A673 (cell line): ENCODE data around the gene TNFAIP8L1. TPM values are rescaled to one million over a fixed set of nuclear protein-coding genes. Genes with fewer than 3 reads are reported as not detected.

Source experiments
- BruUV-seq: library from RNA; stranded (reverse); fragments of 400-500 nt; replicated peaks from 2 replicates; lab custom pipeline; 2021; lab: Mats Ljungman, UMichigan
- CTCF ChIA-PET: fragments of 300-600 bp; sonication (Branson Sonifier 250); formaldehyde crosslinking; loops from one replicate; lab custom pipeline; 2022; ENCODE audit warnings: antibody characterized with exemption; lab: Charles Lee
- POLR2A ChIA-PET: fragments of 300-600 bp; sonication (Branson Sonifier 250); formaldehyde crosslinking; loops from one replicate; lab custom pipeline; 2022; ENCODE audit warnings: antibody characterized with exemption; ENCODE audit not compliant: low non-redundant PET; lab: Charles Lee
- DNase-seq: peaks from one replicate; pipeline ENCODE4 v3.0.0-alpha.2; 2015; ENCODE audit warnings: low spot score
- H3K27ac ChIP-seq: fragments of 200-600 bp; sonication (generic); 2 replicates; pipeline ENCODE4 v1.5.1; 2016; ENCODE audit warnings: mixed run types, low read depth, mild to moderate bottlenecking, mixed read lengths, antibody characterized with exemption, low read length; ENCODE audit not compliant: poor library complexity, severe bottlenecking
- H3K27me3 ChIP-seq: fragments of 200-600 bp; sonication (generic); replicated peaks from 2 replicates; pipeline ENCODE4 v1.6.1; 2017; ENCODE audit warnings: mixed run types, low read depth, mild to moderate bottlenecking, mixed read lengths, antibody characterized with exemption, low read length; ENCODE audit not compliant: insufficient read depth, poor library complexity
- H3K36me3 ChIP-seq: fragments of 200-600 bp; sonication (generic); 2 replicates; pipeline ENCODE4 v1.6.1; 2016; ENCODE audit warnings: mixed run types, mild to moderate bottlenecking, mixed read lengths, antibody characterized with exemption, low read length; ENCODE audit not compliant: insufficient read depth, poor library complexity, severe bottlenecking
- H3K4me1 ChIP-seq: fragments of 200-600 bp; sonication (generic); 2 replicates; pipeline ENCODE4 v1.6.1; 2017; ENCODE audit warnings: mixed run types, mild to moderate bottlenecking, mixed read lengths, antibody characterized with exemption, low read length; ENCODE audit not compliant: insufficient read depth, poor library complexity, severe bottlenecking
- H3K4me3 ChIP-seq: fragments of 200-600 bp; sonication (generic); 2 replicates; pipeline ENCODE4 v1.5.1; 2016; ENCODE audit warnings: low read depth, mixed run types, mild to moderate bottlenecking, mixed read lengths, low read length; ENCODE audit not compliant: poor library complexity, severe bottlenecking
- H3K9me3 ChIP-seq: fragments of 200-600 bp; sonication (generic); 2 replicates; pipeline ENCODE4 v1.6.1; 2016; ENCODE audit warnings: mixed run types, low read depth, mild to moderate bottlenecking, mixed read lengths, antibody characterized with exemption, low read length; ENCODE audit not compliant: poor library complexity, severe bottlenecking
- EZH2 ChIP-seq: fragments of 200-600 bp; sonication (generic); IDR thresholded peaks from 2 replicates; pipeline ENCODE4 v1.6.1; 2017; ENCODE audit warnings: borderline replicate concordance, low read depth, mild to moderate bottlenecking, mixed read lengths, antibody characterized with exemption, low read length; ENCODE audit not compliant: poor library complexity, severe bottlenecking
- intact Hi-C: fragments of 100-400 bp; cut with micrococcal nuclease; formaldehyde crosslinking; loops from one replicate; pipeline ENCODE4 v1.10.0; 2022; ENCODE audit not compliant: unreplicated experiment
- total RNA-seq: library from RNA; stranded (reverse); gene quantifications from 2 replicates; pipeline ENCODE4 v1.2.3, GENCODE V29; 2021
- TF ChIP-seq, protein P1 (sequence below): fragments of 300-800, 200-600 bp; sonication (generic); conservative IDR thresholded peaks from 2 replicates; pipeline ENCODE4 v1.5.1; 2017; ENCODE audit warnings: low read depth, mild to moderate bottlenecking, antibody characterized with exemption, low read length, moderate library complexity, mixed read lengths

The TNFAIP8L1 gene
- total RNA-seq, 1 experiment from 2014 or later, result 24.7 TPM

GRCh38 chr19:4640247-4641000 is 1.1 kb downstream of the TNFAIP8L1 start:
- Histone ChIP-seq H3K36me3 (no peaks in the 10 kb centered on the region), H3K27ac (peak overlapping the region; percentile 80), H3K4me3 (peak overlapping the region; percentile 89), H3K9me3 (no peaks in the 10 kb centered on the region), H3K4me1 (peaks cover 21% of the 10 kb centered on the region), H3K27me3 (no peaks in the 10 kb centered on the region)
- TF ChIP-seq, protein P1, sequence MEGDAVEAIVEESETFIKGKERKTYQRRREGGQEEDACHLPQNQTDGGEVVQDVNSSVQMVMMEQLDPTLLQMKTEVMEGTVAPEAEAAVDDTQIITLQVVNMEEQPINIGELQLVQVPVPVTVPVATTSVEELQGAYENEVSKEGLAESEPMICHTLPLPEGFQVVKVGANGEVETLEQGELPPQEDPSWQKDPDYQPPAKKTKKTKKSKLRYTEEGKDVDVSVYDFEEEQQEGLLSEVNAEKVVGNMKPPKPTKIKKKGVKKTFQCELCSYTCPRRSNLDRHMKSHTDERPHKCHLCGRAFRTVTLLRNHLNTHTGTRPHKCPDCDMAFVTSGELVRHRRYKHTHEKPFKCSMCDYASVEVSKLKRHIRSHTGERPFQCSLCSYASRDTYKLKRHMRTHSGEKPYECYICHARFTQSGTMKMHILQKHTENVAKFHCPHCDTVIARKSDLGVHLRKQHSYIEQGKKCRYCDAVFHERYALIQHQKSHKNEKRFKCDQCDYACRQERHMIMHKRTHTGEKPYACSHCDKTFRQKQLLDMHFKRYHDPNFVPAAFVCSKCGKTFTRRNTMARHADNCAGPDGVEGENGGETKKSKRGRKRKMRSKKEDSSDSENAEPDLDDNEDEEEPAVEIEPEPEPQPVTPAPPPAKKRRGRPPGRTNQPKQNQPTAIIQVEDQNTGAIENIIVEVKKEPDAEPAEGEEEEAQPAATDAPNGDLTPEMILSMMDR, result no peak
- TF ChIP-seq EZH2, result no peak
- no TSS peak for BruUV-seq
- ChIA-PET CTCF (no interaction called here), POLR2A (interaction anchor here (0.6 kb wide), 1 partner anchor 132 kb away, joined by 13 read pairs; no protein-coding TSS in a partner anchor)
- no peak for DNase-seq
- intact Hi-C loops, result no loop called here

DNA sequence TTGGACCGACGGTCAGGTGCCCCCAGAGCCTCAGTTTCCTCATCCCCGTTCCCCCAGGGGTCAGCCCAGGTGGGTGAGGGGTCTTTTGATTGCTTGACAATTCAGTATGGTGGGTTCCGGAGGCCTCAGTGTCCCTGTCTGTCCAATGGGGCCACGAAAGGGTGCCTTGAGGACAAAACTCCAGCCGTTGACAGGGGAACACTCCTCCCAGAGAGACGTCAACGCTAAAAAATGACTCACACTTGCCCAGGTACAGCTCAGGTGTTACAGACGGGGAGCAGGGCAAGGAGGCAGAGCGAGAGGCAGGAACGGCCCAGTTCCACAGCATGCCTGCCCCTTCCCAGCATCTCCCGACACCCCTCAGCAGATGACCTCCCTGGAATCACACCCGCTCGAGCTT is 1.8 kb downstream of the TNFAIP8L1 start:
- TF ChIP-seq, protein P1, result no peak
- TF ChIP-seq EZH2, result no peak
- intact Hi-C loops, result no loop called here
- Histone ChIP-seq H3K27ac (peak overlapping the region; percentile 80), H3K4me3 (peak overlapping the region; percentile 89), H3K9me3 (no peaks in the 10 kb centered on the region), H3K36me3 (no peaks in the 10 kb centered on the region), H3K27me3 (no peaks in the 10 kb centered on the region), H3K4me1 (peaks cover 16% of the 10 kb centered on the region)
- DNase-seq, result no peak
- ChIA-PET POLR2A (no interaction called here), CTCF (no interaction called here)
- no TSS peak for BruUV-seq

DNA sequence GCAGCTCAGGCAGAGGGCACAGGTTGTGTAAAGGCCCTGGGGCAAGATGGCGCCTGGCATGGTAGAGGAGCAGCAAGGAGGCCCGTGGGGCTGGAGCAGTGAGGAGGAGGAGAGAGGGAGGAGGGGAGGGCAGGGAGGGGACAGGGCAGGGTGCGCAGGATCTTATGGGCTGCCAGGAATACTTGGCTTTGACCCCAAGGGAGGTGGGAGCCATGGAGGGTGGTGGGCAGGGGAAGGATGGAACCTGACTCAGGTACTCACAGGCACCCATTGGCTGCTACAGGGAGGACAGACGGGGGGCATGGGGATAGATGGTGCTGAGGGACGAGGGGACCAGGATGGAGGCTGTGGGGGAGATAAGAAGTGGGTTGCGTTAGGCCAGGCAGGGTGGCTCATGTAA is 3.3 kb downstream of the TNFAIP8L1 start:
- POLR2A ChIA-PET, result no interaction called here
- intact Hi-C loops, result no loop called here
- no peak overlapping the region for H3K27ac ChIP-seq
- peaks cover 16% of the 10 kb centered on the region for H3K4me1 ChIP-seq
- H3K36me3 ChIP-seq, result no peaks in the 10 kb centered on the region
- no TSS peak for BruUV-seq
- no peaks in the 10 kb centered on the region for H3K9me3 ChIP-seq
- DNase-seq, result no peak
- CTCF ChIA-PET, result no interaction called here
- TF ChIP-seq, protein P1, result no peak
- TF ChIP-seq EZH2, result no peak
- H3K27me3 ChIP-seq, result no peaks in the 10 kb centered on the region
- H3K4me3 ChIP-seq, result no peak overlapping the region
